IPS DF 6.9 (cell line): ENCODE measurements around the gene LGALS1.

ENCODE experiments used
- DNase-seq: peaks from one replicate; pipeline ENCODE4 v3.0.0-alpha.2; 2013; ENCODE audit warnings: low read depth, low spot score
- H3K27ac ChIP-seq: one replicate; pipeline ENCODE4 v1.5.1; 2013; ENCODE audit warnings: low read length, control low read depth
- H3K27me3 ChIP-seq: 2 replicates; pipeline ENCODE4 v1.6.1; 2013; ENCODE audit warnings: mild to moderate bottlenecking, low read length; ENCODE audit not compliant: control insufficient read depth, insufficient read depth
- H3K36me3 ChIP-seq: 2 replicates; pipeline ENCODE4 v1.6.1; 2013; ENCODE audit warnings: low read length; ENCODE audit not compliant: control insufficient read depth, insufficient read depth
- H3K4me1 ChIP-seq: 2 replicates; pipeline ENCODE4 v1.6.1; 2013; ENCODE audit warnings: low read length; ENCODE audit not compliant: control insufficient read depth, insufficient read depth
- H3K4me3 ChIP-seq: 2 replicates; pipeline ENCODE4 v1.5.1; 2013; ENCODE audit warnings: mild to moderate bottlenecking, low read length
- H3K9me3 ChIP-seq: 2 replicates; pipeline ENCODE4 v1.6.1; 2013; ENCODE audit warnings: low read length, inconsistent platforms; ENCODE audit not compliant: control insufficient read depth, insufficient read depth
- WGBS: extraction: QIAGEN DNeasy Blood & Tissue Kit; methylation state at CpG from one replicate; pipeline ENCODE4 v1.1.7; 2013; ENCODE audit warnings: mixed read lengths, missing lambda C conversion rate; ENCODE audit not compliant: insufficient read length, insufficient coverage; 5-methylcytosine and 5-hydroxymethylcytosine counted together

The LGALS1 gene

GRCh38 chr22:37631448-37632173 is 43.8 kb upstream of the LGALS1 start:
- no peaks in the 10 kb centered on the region for H3K9me3 ChIP-seq
- DNase-seq: no peak
- no CpG with 5 or more reads among the region's 19 CpGs for WGBS
- no peak overlapping the region for H3K4me3 ChIP-seq
- peaks cover 10% of the 10 kb centered on the region; the same call in 1 of the 2 replicates for H3K4me1 ChIP-seq
- H3K36me3 ChIP-seq: no peaks in the 10 kb centered on the region; the same call in 1 of the 2 replicates
- no peaks in the 10 kb centered on the region for H3K27me3 ChIP-seq
- H3K27ac ChIP-seq: no peak overlapping the region

- Histone ChIP-seq H3K9me3 (no peaks in the 10 kb centered on the region), H3K27ac (no peak overlapping the region), H3K36me3 (no peaks in the 10 kb centered on the region; the same call in 1 of the 2 replicates), H3K4me3 (no peak overlapping the region), H3K4me1 (peaks cover 10% of the 10 kb centered on the region; the same call in 1 of the 2 replicates), H3K27me3 (no peaks in the 10 kb centered on the region)
- no peak for DNase-seq
- WGBS: no CpG with 5 or more reads among the region's 14 CpGs
These were observed 43.0 kb upstream of the LGALS1 start for GRCh38 chr22:37632174-37633088.

- no peaks in the 10 kb centered on the region; the same call in 1 of the 2 replicates for H3K36me3 ChIP-seq
- peaks cover 8% of the 10 kb centered on the region; the same call in 1 of the 2 replicates for H3K4me1 ChIP-seq
- H3K4me3 ChIP-seq: no peak overlapping the region
- no peak for DNase-seq
- no CpG with 5 or more reads among the region's 11 CpGs for WGBS
- H3K9me3 ChIP-seq: no peaks in the 10 kb centered on the region
- no peaks in the 10 kb centered on the region for H3K27me3 ChIP-seq
- H3K27ac ChIP-seq: no peak overlapping the region
These were observed 42.3 kb upstream of the LGALS1 start for GRCh38 chr22:37633089-37633624.

DNA sequence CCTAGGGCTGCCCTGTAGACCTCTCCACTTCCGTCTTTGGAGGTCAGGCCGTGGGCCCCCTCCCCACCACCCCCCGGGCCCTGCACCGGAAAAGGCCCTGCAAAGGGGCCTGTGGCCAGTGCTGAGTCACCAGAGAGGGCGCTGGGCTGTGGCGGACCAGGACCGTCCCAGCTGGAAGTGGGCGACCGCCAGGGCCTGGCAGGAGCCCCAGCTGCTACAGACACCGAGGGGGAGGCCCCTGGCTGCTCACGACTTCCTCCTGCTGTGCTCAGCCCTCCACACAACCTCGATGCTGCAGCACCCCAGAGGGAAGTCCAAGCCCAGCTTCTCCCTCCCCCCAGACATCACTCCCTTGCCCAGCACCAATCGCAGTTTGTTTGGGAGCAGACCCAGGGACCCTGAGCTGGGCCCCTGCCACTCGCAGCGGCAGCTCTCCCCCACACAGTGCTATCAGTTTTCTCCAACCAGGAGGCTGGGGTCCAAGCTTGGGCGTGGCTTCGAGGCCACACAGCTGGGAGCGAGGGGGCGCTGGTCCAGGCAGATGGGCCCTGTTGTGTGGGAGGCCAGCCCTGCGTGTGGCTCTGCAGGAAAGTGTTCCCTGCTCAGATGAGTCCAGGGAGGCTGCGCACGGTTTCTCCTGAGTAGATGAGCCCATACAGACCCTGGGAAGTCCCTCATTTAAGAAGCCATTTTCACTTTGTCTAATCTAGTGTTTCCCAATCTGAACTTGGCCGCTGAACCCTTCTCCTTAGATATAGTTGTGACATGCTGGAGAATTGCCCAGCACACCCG is 41.6 kb upstream of the LGALS1 start:
- Histone ChIP-seq H3K4me1 (peaks cover 8% of the 10 kb centered on the region; the same call in 1 of the 2 replicates), H3K27ac (no peak overlapping the region), H3K36me3 (no peaks in the 10 kb centered on the region; the same call in 1 of the 2 replicates), H3K27me3 (no peaks in the 10 kb centered on the region), H3K4me3 (no peak overlapping the region), H3K9me3 (no peaks in the 10 kb centered on the region)
- WGBS: no CpG with 5 or more reads among the region's 24 CpGs
- DNase-seq: no peak

- H3K4me3 ChIP-seq: no peak overlapping the region
These were observed 41.0 kb upstream of the LGALS1 start for GRCh38 chr22:37634417-37634924.

GRCh38 chr22:37635157-37635556 is 40.3 kb upstream of the LGALS1 start:
- no peaks in the 10 kb centered on the region; the same call in 1 of the 2 replicates for H3K36me3 ChIP-seq
- no peak overlapping the region for H3K4me3 ChIP-seq
- H3K27ac ChIP-seq: no peak overlapping the region
- DNase-seq: no peak
- peaks cover 8% of the 10 kb centered on the region; the same call in 1 of the 2 replicates for H3K4me1 ChIP-seq
- WGBS: no CpG with 5 or more reads among the region's 7 CpGs
- no peaks in the 10 kb centered on the region for H3K9me3 ChIP-seq
- no peaks in the 10 kb centered on the region for H3K27me3 ChIP-seq

More at GRCh38 chr22:37634417-37634924, 41.0 kb upstream of the LGALS1 start:
- no peak for DNase-seq
- no peak overlapping the region for H3K27ac ChIP-seq
- H3K4me1 ChIP-seq: peaks cover 8% of the 10 kb centered on the region; the same call in 1 of the 2 replicates
- no CpG with 5 or more reads among the region's 8 CpGs for WGBS
- no peaks in the 10 kb centered on the region for H3K9me3 ChIP-seq
- H3K27me3 ChIP-seq: no peaks in the 10 kb centered on the region
- H3K36me3 ChIP-seq: no peaks in the 10 kb centered on the region; the same call in 1 of the 2 replicates

DNA sequence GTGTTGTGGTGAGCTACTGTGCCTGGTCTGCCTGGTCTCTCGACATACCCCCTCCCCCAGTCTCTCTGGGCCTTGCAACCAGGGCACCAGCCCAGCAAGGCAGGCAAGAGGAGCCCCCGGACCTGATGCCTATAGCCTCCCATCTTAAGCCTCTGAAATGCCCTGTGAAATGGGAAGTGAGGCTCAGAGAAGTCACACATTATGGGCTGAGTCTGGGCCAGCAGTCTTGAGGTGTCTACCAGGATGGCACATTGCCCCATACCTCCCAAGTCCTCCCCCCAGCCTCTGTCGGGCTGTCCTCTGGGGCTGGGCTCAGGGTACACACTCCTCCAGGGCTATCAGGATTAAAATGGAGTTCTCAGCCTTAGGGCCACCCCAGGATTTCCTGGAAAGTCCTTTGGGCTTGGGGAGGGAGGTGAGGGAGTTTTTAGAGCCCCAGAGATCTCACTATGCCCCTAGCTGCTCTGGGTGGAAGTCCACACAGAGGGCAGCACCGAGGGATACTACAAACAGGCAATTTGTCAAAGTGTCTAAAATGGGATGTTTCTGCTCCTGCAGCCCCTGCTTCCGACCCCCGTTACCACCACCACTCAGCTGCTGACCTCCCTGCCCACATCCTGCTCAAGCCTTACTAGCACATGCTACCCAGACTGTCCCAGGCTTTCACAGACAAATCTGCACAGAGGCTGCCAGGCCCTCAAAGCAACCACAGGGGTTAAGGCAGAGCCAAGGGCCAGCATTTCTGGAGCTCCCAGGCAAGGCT is 39.1 kb upstream of the LGALS1 start:
- peaks cover 8% of the 10 kb centered on the region for H3K4me1 ChIP-seq
- H3K27ac ChIP-seq: no peak overlapping the region
- no peaks in the 10 kb centered on the region; the same call in 1 of the 2 replicates for H3K36me3 ChIP-seq
- WGBS: no CpG with 5 or more reads among the region's 6 CpGs
- H3K27me3 ChIP-seq: no peaks in the 10 kb centered on the region
- no peaks in the 10 kb centered on the region for H3K9me3 ChIP-seq
- DNase-seq: no peak
- H3K4me3 ChIP-seq: no peak overlapping the region

DNA sequence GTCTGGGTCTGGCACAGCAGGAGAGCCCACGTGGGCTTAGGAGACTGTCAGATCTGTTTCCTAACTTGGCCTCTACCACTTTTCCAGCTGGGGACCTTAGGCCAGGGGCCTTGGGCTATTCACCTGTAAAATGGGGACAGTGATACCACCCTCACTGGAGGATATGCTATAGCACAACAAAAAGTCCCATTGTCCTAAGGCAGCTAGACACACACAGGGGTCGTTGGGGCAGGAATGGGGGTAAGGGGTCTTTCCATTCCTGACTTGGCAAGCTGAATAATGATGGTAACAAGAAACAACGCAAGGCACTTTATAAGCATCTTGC is 38.5 kb upstream of the LGALS1 start:
- no peak for DNase-seq
- Histone ChIP-seq H3K27me3 (no peaks in the 10 kb centered on the region), H3K9me3 (no peaks in the 10 kb centered on the region), H3K4me3 (no peak overlapping the region), H3K36me3 (peaks cover under 1% of the 10 kb centered on the region; the same call in 1 of the 2 replicates), H3K27ac (no peak overlapping the region), H3K4me1 (peaks cover 8% of the 10 kb centered on the region)
- WGBS: no CpG with 5 or more reads among the region's 3 CpGs

- H3K4me3 ChIP-seq: peak overlapping the region; percentile 81; the same call in 1 of the 2 replicates
- WGBS: no CpG with 5 or more reads among the region's 11 CpGs
- no peaks in the 10 kb centered on the region for H3K27me3 ChIP-seq
- peaks cover 6% of the 10 kb centered on the region for H3K4me1 ChIP-seq
- H3K27ac ChIP-seq: no peak overlapping the region
- H3K9me3 ChIP-seq: no peaks in the 10 kb centered on the region
- H3K36me3 ChIP-seq: peaks cover 5% of the 10 kb centered on the region
- no peak for DNase-seq
These were observed 36.9 kb upstream of the LGALS1 start for GRCh38 chr22:37638391-37639069.
